ENCODE data around the gene MED27.

The MED27 gene

GRCh38 chr9:132079391-132080091 is at the start of gene MED27:
Gene MED27, minus strand, starts transcription at chr9:132079867. Its CDS starts 23 bp downstream, at chr9:132079844.
- DNase-seq = peak; percentile 81

- no peak for DNase-seq
These were observed 48.3 kb upstream of the MED27 start for GRCh38 chr9:132127888-132128534.

GRCh38 chr9:132126680-132127236 is 47.1 kb upstream of the MED27 start:
- DNase-seq = no peak

GRCh38 chr9:132125944-132126679 is 46.4 kb upstream of the MED27 start:
- no peak for DNase-seq

GRCh38 chr9:132125361-132125760 is 45.7 kb upstream of the MED27 start:
- no peak for DNase-seq

- DNase-seq = no peak
These were observed 45.1 kb upstream of the MED27 start for GRCh38 chr9:132124800-132125199.

- DNase-seq = no peak
These were observed 41.4 kb upstream of the MED27 start for GRCh38 chr9:132121021-132121420.

- DNase-seq = no peak
These were observed 38.0 kb upstream of the MED27 start for GRCh38 chr9:132117694-132118093.

GRCh38 chr9:132116583-132116982 is 36.9 kb upstream of the MED27 start:
- DNase-seq = no peak

- no peak for DNase-seq
These were observed 34.5 kb upstream of the MED27 start for GRCh38 chr9:132114102-132114707.

- no peak for DNase-seq
These were observed 29.6 kb upstream of the MED27 start for GRCh38 chr9:132109291-132109690.

- no peak for DNase-seq
These were observed 29.1 kb upstream of the MED27 start for GRCh38 chr9:132108728-132109127.

- no peak for DNase-seq
These were observed 20.2 kb upstream of the MED27 start for GRCh38 chr9:132099741-132100407.

- no peak for DNase-seq
These were observed 19.5 kb upstream of the MED27 start for GRCh38 chr9:132099167-132099566.

- DNase-seq = no peak
These were observed 14.7 kb upstream of the MED27 start for GRCh38 chr9:132094314-132094791.

GRCh38 chr9:132090771-132091170 is 11.1 kb upstream of the MED27 start:
- no peak for DNase-seq

GRCh38 chr9:132087438-132088030 is 7.9 kb upstream of the MED27 start:
- no peak for DNase-seq

- DNase-seq = no peak
These were observed 2.5 kb upstream of the MED27 start for GRCh38 chr9:132082188-132082587.

GRCh38 chr9:132078699-132079356 is 839 bp downstream of the MED27 start:
- no peak for DNase-seq

GRCh38 chr9:132077881-132078698 is 1.6 kb downstream of the MED27 start:
- peak; percentile 71 for DNase-seq

GRCh38 chr9:132075853-132076252 is 3.8 kb downstream of the MED27 start:
- DNase-seq = no peak
